Activated T-cell treated with anti-CD3 and anti-CD28 coated beads for 4 hours (primary cell): ENCODE data around the gene IFT25.
"Not testable (repeated sequence)": the region's sequence is repeated elsewhere in the genome, so short reads cannot be mapped to it uniquely, and the experiment has no call there.

ENCODE experiments used
- DNase-seq: peaks from one replicate; pipeline ENCODE4 v3.0.0-alpha.2; 2020

IFT25 gene

GRCh38 chr1:53945433-53946251, at the start of gene IFT25:
IFT25 (minus strand) TSS chr1:53945699; CDS start chr1:53940082, 5,617 bp downstream.
- DNase-seq: peak; percentile 99

- DNase-seq: not testable (repeated sequence)
Observed at GRCh38 chr1:53994516-53994915, 49.0 kb upstream of the IFT25 start.

- no peak for DNase-seq
Observed at GRCh38 chr1:53992085-53992874, 46.8 kb upstream of the IFT25 start.

- DNase-seq: no peak
Observed at GRCh38 chr1:53987880-53988279, 42.4 kb upstream of the IFT25 start.

GRCh38 chr1:53986458-53986857, 41.0 kb upstream of the IFT25 start:
- DNase-seq: no peak

- DNase-seq: no peak
Observed at GRCh38 chr1:53984726-53985125, 39.2 kb upstream of the IFT25 start.

- DNase-seq: no peak
Observed at GRCh38 chr1:53982763-53983104, 37.2 kb upstream of the IFT25 start.

- DNase-seq: no peak
Observed at GRCh38 chr1:53982034-53982762, 36.7 kb upstream of the IFT25 start.

- DNase-seq: no peak
Observed at GRCh38 chr1:53981220-53981619, 35.7 kb upstream of the IFT25 start.

- DNase-seq: no peak
Observed at GRCh38 chr1:53979712-53980450, 34.4 kb upstream of the IFT25 start.

GRCh38 chr1:53975861-53976260, 30.4 kb upstream of the IFT25 start:
- no peak for DNase-seq

GRCh38 chr1:53971718-53972117, 26.2 kb upstream of the IFT25 start:
- no peak for DNase-seq

- not testable (repeated sequence) for DNase-seq
Observed at GRCh38 chr1:53969323-53969722, 23.8 kb upstream of the IFT25 start.

- no peak for DNase-seq
Observed at GRCh38 chr1:53968125-53968513, 22.6 kb upstream of the IFT25 start.

GRCh38 chr1:53967409-53968124, 22.1 kb upstream of the IFT25 start:
- DNase-seq: no peak

GRCh38 chr1:53966794-53967193, 21.3 kb upstream of the IFT25 start:
- DNase-seq: no peak

- DNase-seq: no peak
Observed at GRCh38 chr1:53964109-53964508, 18.6 kb upstream of the IFT25 start.

GRCh38 chr1:53963460-53963859, 18.0 kb upstream of the IFT25 start:
- DNase-seq: no peak

- no peak for DNase-seq
Observed at GRCh38 chr1:53962395-53962794, 16.9 kb upstream of the IFT25 start.

GRCh38 chr1:53959664-53960250, 14.3 kb upstream of the IFT25 start:
- DNase-seq: no peak

GRCh38 chr1:53957194-53957818, 11.8 kb upstream of the IFT25 start:
- no peak for DNase-seq
